Gastrocnemius medialis (tissue), 4 donors: ENCODE results near the gene ASCL3. TPM values are rescaled to one million over a fixed set of nuclear protein-coding genes. Genes with fewer than 3 reads are reported as not detected.

Experiments
- ATAC-seq, 2 donors: fragments of 150-250 bp; one replicate each; pipeline ENCODE4 v1.9.1; 2016
- DNase-seq, 2 donors: peaks; one replicate each; pipeline ENCODE4 v3.0.0-alpha.2; 2019
- H3K27ac ChIP-seq, 4 donors: fragments of 200-600 bp; sonication (generic); 1 replicate in 1 of 4; 2 replicates in 3 of 4; pipeline ENCODE4 v1.5.1; 2016 to 2018; ENCODE audit warnings: mild to moderate bottlenecking in 2 of 4, moderate library complexity in 1 of 4
- H3K27me3 ChIP-seq, 3 donors: fragments of 200-600 bp; sonication (generic) in 2 of 3; 1 replicate in 1 of 3; 2 replicates in 2 of 3; pipeline versions ENCODE4 v1.5.1 to v1.6.0; 2016 to 2019; ENCODE audit warnings: mild to moderate bottlenecking in 1 of 3, moderate library complexity in 1 of 3
- H3K36me3 ChIP-seq, 2 donors: fragments of 200-600 bp; sonication (generic) in 1 of 2; one replicate each; pipeline ENCODE4 v1.5.1; 2017 to 2018
- H3K4me1 ChIP-seq, 2 donors: fragments of 200-600 bp; sonication (generic) in 1 of 2; one replicate each; pipeline ENCODE4 v1.5.1; 2016 to 2017; ENCODE audit warnings: mild to moderate bottlenecking in 2 of 2
- H3K4me3 ChIP-seq, 4 donors: fragments of 200-600 bp; sonication (generic) in 3 of 4; 1 replicate in 1 of 4; 2 replicates in 3 of 4; pipeline ENCODE4 v1.5.1; 2016 to 2019; ENCODE audit warnings: mild to moderate bottlenecking in 2 of 4
- H3K9me3 ChIP-seq, 3 donors: fragments of 200-600 bp; sonication (generic) in 2 of 3; 1 replicate in 1 of 3; 2 replicates in 2 of 3; pipeline ENCODE4 v1.5.1; 2016 to 2019
- CTCF ChIP-seq, 5 experiments: fragments of 450-650 bp in 3 of 5; fragments of 200-600 bp in 2 of 5; sonication (generic) in 2 of 5; IDR thresholded peaks in 4 of 5; conservative IDR thresholded peaks in 1 of 5; 1 replicate in 4 of 5; 2 replicates in 1 of 5; pipeline ENCODE4 v1.5.1; 2016 to 2019; ENCODE audit warnings: antibody characterized with exemption in 5 of 5, mild to moderate bottlenecking in 3 of 5, moderate library complexity in 3 of 5
- POLR2A ChIP-seq, 2 donors: fragments of 450-650 bp; IDR thresholded peaks; one replicate each; pipeline ENCODE4 v1.6.1; 2017; ENCODE audit warnings: antibody characterized with exemption in 2 of 2, mild to moderate bottlenecking in 2 of 2, moderate library complexity in 2 of 2
- in situ Hi-C, 4 donors: fragments of 200-750 bp; cut with MboI; loops; one replicate each; pipeline versions ENCODE4 v1.15.0 to v1.8.0; 2017; ENCODE audit warnings: low sequenced_read_pairs in 4 of 4
- intact Hi-C: fragments of 100-400 bp; cut with DNase I; formaldehyde crosslinking; loops from one replicate; pipeline ENCODE4 v1.15.1; 2023; ENCODE audit warnings: low total_unique reads
- total RNA-seq, 4 donors: library from RNA; depleted of rRNA; stranded (reverse); fragments of >200 nt; gene quantifications; one replicate each; pipeline versions ENCODE4 v1.1.0 to v1.2.3, GENCODE V29; 2016

ASCL3 gene
- total RNA-seq, 4 donors from 2014 or later: not detected

DNA sequence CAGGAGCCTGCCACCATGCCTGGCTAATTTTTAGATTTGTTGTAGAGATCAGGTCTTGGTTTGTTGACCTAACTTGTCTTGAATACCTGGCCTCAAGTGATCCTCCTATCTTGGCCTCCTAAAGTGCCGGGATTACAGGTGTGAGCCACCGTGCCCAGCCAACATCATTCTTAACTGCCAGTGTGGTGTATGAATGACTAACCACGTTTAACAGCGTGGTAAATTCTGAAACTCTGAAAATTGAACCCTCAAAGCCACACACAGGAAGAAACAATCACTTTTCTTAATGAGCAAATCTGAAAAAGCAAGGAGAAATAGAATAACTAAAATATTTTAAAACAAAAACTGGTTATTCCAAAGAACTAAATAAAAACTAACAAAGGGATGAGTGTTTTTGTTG is 14.0 kb upstream of the ASCL3 start:
- Histone ChIP-seq H3K27me3 (no peaks in the 10 kb centered on the region), H3K4me1 (peaks cover 0 to 11% of the 10 kb centered on the region in 2 donors), H3K9me3 (no peaks in the 10 kb centered on the region), H3K4me3 (no peak overlapping the region), H3K27ac (no peak overlapping the region), H3K36me3 (peaks cover 0 to 42% of the 10 kb centered on the region in 2 donors)
- TF ChIP-seq POLR2A (IDR thresholded peaks at IDR 0.05) (no peak), CTCF (IDR thresholded peaks at IDR 0.05 in 4 of 5, conservative IDR thresholded peaks at IDR 0.05 in 1 of 5) (no peak)
- intact Hi-C loops (no loop called here), in situ Hi-C loops (loop anchor here in 2 of 4 donors (10.0 to 25.0 kb wide), 3 partner anchors 270 to 720 kb away; partner anchors contain the start of genes RPL27A (in 1 of the 2) and TRIM66 (in 1 of the 2))
- DNase-seq (no peak), ATAC-seq (no peak)

DNA sequence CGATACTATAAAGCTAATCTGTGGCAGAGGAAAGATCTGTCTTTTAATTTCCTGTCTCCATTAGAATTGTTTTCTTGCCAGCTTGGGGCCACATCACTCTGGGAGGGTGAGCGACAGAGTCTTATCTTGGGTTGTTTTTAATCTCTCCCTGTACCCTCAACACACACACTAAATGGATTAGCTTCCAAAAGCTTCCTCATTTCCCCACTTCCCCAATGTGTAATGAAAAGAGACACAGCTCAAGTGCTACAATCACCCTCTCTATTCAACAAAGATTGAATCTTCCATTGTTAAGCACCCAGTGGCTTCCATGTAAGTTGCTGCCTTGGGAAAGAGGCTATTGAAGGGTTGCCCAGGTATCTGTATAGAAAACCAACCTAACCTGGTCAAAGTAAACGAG is 6.1 kb upstream of the ASCL3 start:
- Histone ChIP-seq H3K4me1 (no peaks in the 10 kb centered on the region), H3K27ac (no peak overlapping the region), H3K4me3 (no peak overlapping the region), H3K9me3 (no peaks in the 10 kb centered on the region), H3K27me3 (no peaks in the 10 kb centered on the region), H3K36me3 (peaks cover 0 to 58% of the 10 kb centered on the region in 2 donors)
- in situ Hi-C loops (no loop called here), intact Hi-C loops (no loop called here)
- DNase-seq (no peak), ATAC-seq (no peak)
- TF ChIP-seq POLR2A (IDR thresholded peaks at IDR 0.05) (no peak), CTCF (IDR thresholded peaks at IDR 0.05 in 4 of 5, conservative IDR thresholded peaks at IDR 0.05 in 1 of 5) (no peak)

- ATAC-seq (no peak), DNase-seq (no peak)
- in situ Hi-C loops: no loop called here
Observed at GRCh38 chr11:8947230-8947943, 4.6 kb upstream of the ASCL3 start.

DNA sequence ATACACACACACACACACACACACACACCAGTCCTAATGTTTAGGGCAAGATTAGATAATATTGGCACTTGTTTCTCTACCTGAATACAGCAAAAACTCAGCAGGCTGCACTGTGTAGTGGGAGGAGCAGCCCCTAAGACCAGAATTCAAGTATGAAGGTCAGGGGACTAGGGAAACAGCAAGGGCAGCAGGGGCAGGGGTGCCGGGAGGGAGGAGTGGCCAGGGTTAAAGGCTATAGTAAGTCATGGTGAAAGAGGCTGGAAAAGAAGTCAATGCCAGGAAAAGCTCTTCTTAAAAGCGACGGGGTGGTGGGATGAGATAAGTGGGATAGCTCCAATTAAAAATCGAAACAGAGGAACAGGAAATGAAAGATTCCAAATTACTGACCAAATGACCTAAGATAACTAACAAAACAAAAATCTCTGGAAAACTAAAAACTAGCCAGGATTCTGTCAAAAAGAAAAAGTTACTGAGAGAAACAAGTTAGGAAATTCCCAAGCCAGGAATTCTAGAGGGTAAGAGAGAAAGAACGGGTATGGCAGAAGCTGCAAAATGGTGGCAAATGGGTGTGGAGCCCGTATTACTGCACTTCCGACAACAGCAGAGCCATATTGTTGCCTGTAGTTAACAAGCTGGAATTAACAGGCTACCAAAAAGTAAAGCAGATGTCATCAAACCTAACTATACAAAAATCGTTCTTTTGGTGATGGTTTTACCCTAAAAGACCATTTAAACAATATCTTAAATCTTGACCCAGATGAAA is 1.3 kb downstream of the ASCL3 start:
- TF ChIP-seq POLR2A (IDR thresholded peaks at IDR 0.05) (no peak), CTCF (IDR thresholded peaks at IDR 0.05 in 4 of 5, conservative IDR thresholded peaks at IDR 0.05 in 1 of 5) (no peak)
- no peaks in the 10 kb centered on the region for H3K27me3 ChIP-seq
- intact Hi-C loops (no loop called here), in situ Hi-C loops (no loop called here)
- no peaks in the 10 kb centered on the region for H3K4me1 ChIP-seq
- ATAC-seq (no peak), DNase-seq (no peak)
- H3K4me3 ChIP-seq: no peak overlapping the region
- H3K27ac ChIP-seq: no peak overlapping the region
- H3K9me3 ChIP-seq: no peaks in the 10 kb centered on the region
- no peaks in the 10 kb centered on the region for H3K36me3 ChIP-seq

More at GRCh38 chr11:8947230-8947943, 4.6 kb upstream of the ASCL3 start:
- no peak for TF ChIP-seq POLR2A (IDR thresholded peaks at IDR 0.05)
- TF ChIP-seq CTCF (IDR thresholded peaks at IDR 0.05 in 4 of 5, conservative IDR thresholded peaks at IDR 0.05 in 1 of 5): no peak
- Histone ChIP-seq H3K4me1 (no peaks in the 10 kb centered on the region), H3K9me3 (no peaks in the 10 kb centered on the region), H3K36me3 (peaks cover 0 to 45% of the 10 kb centered on the region in 2 donors), H3K27ac (no peak overlapping the region), H3K27me3 (no peaks in the 10 kb centered on the region), H3K4me3 (no peak overlapping the region)
- intact Hi-C loops: no loop called here
